ENCODE results near the gene RAP1A.

GRCh38 chr1:111591937-111592336 is 27.7 kb upstream of the RAP1A start:
- TF ChIP-seq, protein P1, sequence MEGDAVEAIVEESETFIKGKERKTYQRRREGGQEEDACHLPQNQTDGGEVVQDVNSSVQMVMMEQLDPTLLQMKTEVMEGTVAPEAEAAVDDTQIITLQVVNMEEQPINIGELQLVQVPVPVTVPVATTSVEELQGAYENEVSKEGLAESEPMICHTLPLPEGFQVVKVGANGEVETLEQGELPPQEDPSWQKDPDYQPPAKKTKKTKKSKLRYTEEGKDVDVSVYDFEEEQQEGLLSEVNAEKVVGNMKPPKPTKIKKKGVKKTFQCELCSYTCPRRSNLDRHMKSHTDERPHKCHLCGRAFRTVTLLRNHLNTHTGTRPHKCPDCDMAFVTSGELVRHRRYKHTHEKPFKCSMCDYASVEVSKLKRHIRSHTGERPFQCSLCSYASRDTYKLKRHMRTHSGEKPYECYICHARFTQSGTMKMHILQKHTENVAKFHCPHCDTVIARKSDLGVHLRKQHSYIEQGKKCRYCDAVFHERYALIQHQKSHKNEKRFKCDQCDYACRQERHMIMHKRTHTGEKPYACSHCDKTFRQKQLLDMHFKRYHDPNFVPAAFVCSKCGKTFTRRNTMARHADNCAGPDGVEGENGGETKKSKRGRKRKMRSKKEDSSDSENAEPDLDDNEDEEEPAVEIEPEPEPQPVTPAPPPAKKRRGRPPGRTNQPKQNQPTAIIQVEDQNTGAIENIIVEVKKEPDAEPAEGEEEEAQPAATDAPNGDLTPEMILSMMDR (IDR thresholded peaks at IDR 0.05 in 4 of 5, conservative IDR thresholded peaks at IDR 0.05 in 1 of 5), result no peak
- TF ChIP-seq POLR2A (IDR thresholded peaks at IDR 0.05), result no peak

Measured in gastrocnemius medialis (tissue), 4 donors.